ENCODE measurements around the gene PPP2R1B. TPM values are rescaled to one million over a fixed set of nuclear protein-coding genes. Genes with fewer than 3 reads are reported as not detected.
"Not testable (repeated sequence)": the region's sequence is repeated elsewhere in the genome, so short reads cannot be mapped to it uniquely, and the experiment has no call there.

The PPP2R1B gene
- total and polyA plus RNA-seq, 2 donors (not counting 3 experiments of a cell fraction or from before 2014, with no cell fraction given): 18.0 to 50.8 TPM

DNA sequence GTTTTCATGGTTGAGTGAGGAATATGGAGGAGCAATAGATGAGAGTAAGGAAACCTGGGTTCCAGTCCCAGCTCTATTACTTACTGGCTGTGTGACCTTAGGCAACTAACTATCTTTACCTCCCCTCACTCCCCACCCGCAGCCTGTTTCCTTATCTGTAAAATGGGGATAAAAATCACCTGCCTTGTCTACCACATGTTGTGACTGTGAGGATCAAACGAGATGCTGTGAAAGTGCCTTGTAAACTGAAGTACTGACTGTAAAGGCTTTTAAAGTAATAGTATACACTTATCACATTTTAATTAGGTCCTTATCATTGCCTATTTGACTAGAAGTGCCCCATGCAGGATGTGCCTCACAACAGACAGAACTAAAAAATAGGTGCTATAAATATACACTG, 18.9 kb upstream of the PPP2R1B start:
- Histone ChIP-seq H3K9ac (replicated peaks; ENCODE audit: extremely low read depth, insufficient read depth, low read length) (no peak overlapping the region), H4K20me1 (replicated peaks; ENCODE audit: control insufficient read depth, extremely low read depth, insufficient read depth, low read length) (no peaks in the 10 kb centered on the region), H3K9me3 (replicated peaks; ENCODE audit: control insufficient read depth, insufficient read depth, low read length) (no peaks in the 10 kb centered on the region), H3K4me3 (replicated peaks in 1 of 3; ENCODE audit: insufficient read depth in 1 of 3, low read depth in 1 of 3, low read length in 3 of 3) (no peak overlapping the region), H3K36me3 (ENCODE audit: control insufficient read depth in 2 of 2, extremely low read depth in 1 of 2, insufficient read depth in 2 of 2, low read length in 2 of 2) (peaks cover 0 to 3% of the 10 kb centered on the region in 2 experiments), H3K4me1 (ENCODE audit: control insufficient read depth, extremely low read depth, insufficient read depth, low read length) (no peaks in the 10 kb centered on the region), H3K4me2 (ENCODE audit: insufficient read depth, low read length) (no peak overlapping the region), H3K9me1 (replicated peaks; ENCODE audit: control insufficient read depth, extremely low read depth, insufficient read depth, low read length) (no peaks in the 10 kb centered on the region), H3K79me2 (ENCODE audit: control insufficient read depth, insufficient read depth, low read length) (no peaks in the 10 kb centered on the region), H3K27ac (ENCODE audit: insufficient read depth, low read depth, low read length) (no peak overlapping the region), H3K27me3 (ENCODE audit: control insufficient read depth in 2 of 2, insufficient read depth in 2 of 2, low read length in 2 of 2) (no peaks in the 10 kb centered on the region), H2AFZ (ENCODE audit: low read depth, low read length) (no peak overlapping the region)
- FAIRE-seq (no peak), DNase-seq (ENCODE audit: low read depth, low spot score) (no peak)
- CTCF ChIA-PET: interaction anchor here (2.0 kb wide), 1 partner anchor 8 kb away, joined by 18 read pairs; no protein-coding TSS in a partner anchor
- POLR2A ChIA-PET: no interaction called here
- no TSS peak for BruUV-seq (replicated peaks)
- intact Hi-C loops (cut with micrococcal nuclease) (no loop called here), dilution Hi-C loops (cut with MboI; ENCODE audit: extremely low pct_ligation_motif_present, low sequenced_read_pairs) (no loop called here)
- no peak for TF ChIP-seq GATA2 (IDR thresholded peaks at IDR 0.05; ENCODE audit: insufficient read depth, insufficient read length, low read depth, low read length)
- no peak for TF ChIP-seq EZH2 (IDR thresholded peaks at IDR 0.05; ENCODE audit: borderline replicate concordance, low read depth, low read length, severe bottlenecking)
- TF ChIP-seq, protein P1, sequence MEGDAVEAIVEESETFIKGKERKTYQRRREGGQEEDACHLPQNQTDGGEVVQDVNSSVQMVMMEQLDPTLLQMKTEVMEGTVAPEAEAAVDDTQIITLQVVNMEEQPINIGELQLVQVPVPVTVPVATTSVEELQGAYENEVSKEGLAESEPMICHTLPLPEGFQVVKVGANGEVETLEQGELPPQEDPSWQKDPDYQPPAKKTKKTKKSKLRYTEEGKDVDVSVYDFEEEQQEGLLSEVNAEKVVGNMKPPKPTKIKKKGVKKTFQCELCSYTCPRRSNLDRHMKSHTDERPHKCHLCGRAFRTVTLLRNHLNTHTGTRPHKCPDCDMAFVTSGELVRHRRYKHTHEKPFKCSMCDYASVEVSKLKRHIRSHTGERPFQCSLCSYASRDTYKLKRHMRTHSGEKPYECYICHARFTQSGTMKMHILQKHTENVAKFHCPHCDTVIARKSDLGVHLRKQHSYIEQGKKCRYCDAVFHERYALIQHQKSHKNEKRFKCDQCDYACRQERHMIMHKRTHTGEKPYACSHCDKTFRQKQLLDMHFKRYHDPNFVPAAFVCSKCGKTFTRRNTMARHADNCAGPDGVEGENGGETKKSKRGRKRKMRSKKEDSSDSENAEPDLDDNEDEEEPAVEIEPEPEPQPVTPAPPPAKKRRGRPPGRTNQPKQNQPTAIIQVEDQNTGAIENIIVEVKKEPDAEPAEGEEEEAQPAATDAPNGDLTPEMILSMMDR (IDR thresholded peaks at IDR 0.05; ENCODE audit: extremely low read depth in 1 of 2, insufficient read depth in 1 of 2, low read depth in 1 of 2, low read length in 2 of 2): no peak
- no peak for TF ChIP-seq JUN (IDR thresholded peaks at IDR 0.05; ENCODE audit: borderline replicate concordance, insufficient read depth, insufficient read length, low read depth)
- TF ChIP-seq, protein P2, sequence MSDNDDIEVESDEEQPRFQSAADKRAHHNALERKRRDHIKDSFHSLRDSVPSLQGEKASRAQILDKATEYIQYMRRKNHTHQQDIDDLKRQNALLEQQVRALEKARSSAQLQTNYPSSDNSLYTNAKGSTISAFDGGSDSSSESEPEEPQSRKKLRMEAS (IDR thresholded peaks at IDR 0.05; ENCODE audit: insufficient read depth, insufficient read length): no peak
- TF ChIP-seq MYC (IDR thresholded peaks at IDR 0.05; ENCODE audit: low read depth, low read length): no peak
- no peak for TF ChIP-seq POLR2AphosphoS5 (IDR thresholded peaks at IDR 0.05; ENCODE audit: insufficient read depth, low read depth, low read length)
- TF ChIP-seq POLR2A (IDR thresholded peaks at IDR 0.05; ENCODE audit: low read depth, low read length): no peak
- no peak for TF ChIP-seq FOS (IDR thresholded peaks at IDR 0.05; ENCODE audit: borderline replicate concordance, insufficient read depth, low read length)

DNA sequence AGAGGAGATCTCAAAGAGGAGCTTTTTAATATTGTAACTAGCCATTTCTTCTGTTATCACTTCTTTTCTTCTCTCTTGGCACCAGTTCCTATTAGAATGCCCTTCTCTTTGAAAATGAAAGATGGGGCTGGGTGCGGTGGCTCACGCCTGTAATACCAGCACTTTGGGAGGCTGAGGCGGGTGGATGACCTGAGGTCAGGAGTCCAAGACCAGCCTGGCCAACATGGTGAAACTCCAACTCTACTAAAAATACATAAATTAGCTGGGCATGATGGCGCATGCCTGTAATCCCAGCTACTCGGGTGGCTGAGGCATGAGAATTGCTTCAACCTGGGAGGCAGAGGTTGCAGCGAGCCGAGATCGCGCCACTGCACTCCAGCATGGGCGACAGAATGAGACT, 18.1 kb upstream of the PPP2R1B start:
- ChIA-PET POLR2A (interaction anchor here (0.7 kb wide), 1 partner anchor 1458 kb away, joined by 4 read pairs; no protein-coding TSS in a partner anchor), CTCF (interaction anchor here (0.8 to 1.0 kb wide), 2 partner anchors 15 to 57 kb away, joined by 3 to 4 read pairs; no protein-coding TSS in a partner anchor)
- H3K9ac ChIP-seq (replicated peaks; ENCODE audit: extremely low read depth, insufficient read depth, low read length); H3K27ac ChIP-seq (ENCODE audit: insufficient read depth, low read depth, low read length); H4K20me1 ChIP-seq (replicated peaks; ENCODE audit: control insufficient read depth, extremely low read depth, insufficient read depth, low read length); H3K4me1 ChIP-seq (ENCODE audit: control insufficient read depth, extremely low read depth, insufficient read depth, low read length); H3K79me2 ChIP-seq (ENCODE audit: control insufficient read depth, insufficient read depth, low read length); intact Hi-C loops (cut with micrococcal nuclease); DNase-seq (ENCODE audit: low read depth, low spot score); dilution Hi-C loops (cut with MboI; ENCODE audit: extremely low pct_ligation_motif_present, low sequenced_read_pairs); H3K9me3 ChIP-seq (replicated peaks; ENCODE audit: control insufficient read depth, insufficient read depth, low read length); H3K9me1 ChIP-seq (replicated peaks; ENCODE audit: control insufficient read depth, extremely low read depth, insufficient read depth, low read length); H3K4me2 ChIP-seq (ENCODE audit: insufficient read depth, low read length); H3K36me3 ChIP-seq (ENCODE audit: control insufficient read depth in 2 of 2, extremely low read depth in 1 of 2, insufficient read depth in 2 of 2, low read length in 2 of 2); FAIRE-seq; H3K4me3 ChIP-seq (replicated peaks in 1 of 3; ENCODE audit: insufficient read depth in 1 of 3, low read depth in 1 of 3, low read length in 3 of 3); H3K27me3 ChIP-seq (ENCODE audit: control insufficient read depth in 2 of 2, insufficient read depth in 2 of 2, low read length in 2 of 2); H2AFZ ChIP-seq (ENCODE audit: low read depth, low read length); BruUV-seq (replicated peaks): not testable (repeated sequence)
